CD4-positive, CD25-positive, alpha-beta regulatory T cell (primary cell): Measurements from ENCODE around the gene LIMCH1. TPM values are rescaled to one million over a fixed set of nuclear protein-coding genes. Genes with fewer than 3 reads are reported as not detected.

ENCODE experiments used
- ATAC-seq, 2 donors: fragments of 150-1000 bp; cut with Tn5 transposase; one replicate each; pipeline ENCODE4 v1.10.0; 2021; ENCODE audit warnings: low read depth in 2 of 2, moderate number of reproducible peaks in 2 of 2, moderate library complexity in 1 of 2
- DNase-seq, 3 donors: peaks; one replicate each; pipeline versions ENCODE4 v3.0.0 to v3.0.0-alpha.2; 2012 to 2022; ENCODE audit warnings: mixed read lengths in 1 of 3
- H3K27ac ChIP-seq: one replicate; pipeline ENCODE4 v1.7.0; 2013; ENCODE audit warnings: mild to moderate bottlenecking, low read length; ENCODE audit not compliant: insufficient read depth, poor library complexity, severe bottlenecking
- H3K27me3 ChIP-seq: one replicate; pipeline ENCODE4 v1.7.0; 2013; ENCODE audit warnings: low read length; ENCODE audit not compliant: control insufficient read depth, insufficient read depth
- H3K36me3 ChIP-seq: one replicate; pipeline ENCODE4 v1.7.0; 2013; ENCODE audit warnings: mild to moderate bottlenecking, low read length, moderate library complexity; ENCODE audit not compliant: control insufficient read depth, insufficient read depth
- H3K4me1 ChIP-seq: 2 replicates; pipeline ENCODE4 v1.7.0; 2013; ENCODE audit warnings: mild to moderate bottlenecking, low read length; ENCODE audit not compliant: insufficient read depth, control insufficient read depth, poor library complexity, severe bottlenecking
- H3K4me3 ChIP-seq: one replicate; pipeline ENCODE4 v1.7.0; 2013; ENCODE audit warnings: low read depth, mild to moderate bottlenecking, low read length, moderate library complexity
- H3K9me3 ChIP-seq, 2 experiments: 1 replicate in 1 of 2; 2 replicates in 1 of 2; pipeline ENCODE4 v1.7.0; 2013; ENCODE audit warnings: low read length in 2 of 2, mild to moderate bottlenecking in 1 of 2, moderate library complexity in 1 of 2; ENCODE audit not compliant: control insufficient read depth in 2 of 2
- H3K27ac Mint-ChIP-seq, 3 donors: one replicate each; pipeline ENCODE4 v1.8.0; 2020 to 2022; ENCODE audit warnings: mild to moderate bottlenecking in 3 of 3, mixed read lengths in 3 of 3, moderate library complexity in 2 of 3
- H3K27me3 Mint-ChIP-seq: one replicate; pipeline ENCODE4 v1.8.0; 2022; ENCODE audit warnings: mild to moderate bottlenecking, mixed read lengths
- H3K36me3 Mint-ChIP-seq: one replicate; pipeline ENCODE4 v1.8.0; 2020; ENCODE audit warnings: mixed read lengths
- H3K4me1 Mint-ChIP-seq, 4 donors: one replicate each; pipeline ENCODE4 v1.8.0; 2020 to 2022; ENCODE audit warnings: mixed read lengths in 4 of 4, mild to moderate bottlenecking in 1 of 4
- H3K4me3 Mint-ChIP-seq, 4 donors: one replicate each; pipeline ENCODE4 v1.8.0; 2020 to 2022; ENCODE audit warnings: mild to moderate bottlenecking in 4 of 4, mixed read lengths in 4 of 4, moderate library complexity in 3 of 4
- H3K9me3 Mint-ChIP-seq, 7 donors: one replicate each; pipeline ENCODE4 v1.8.0; 2020 to 2022; ENCODE audit warnings: mixed read lengths in 7 of 7, mild to moderate bottlenecking in 3 of 7, moderate library complexity in 2 of 7
- polyA plus RNA-seq, 4 donors: library from polyadenylated mRNA; unstranded; fragments of 300-500 nt; fragmentation: Illumina TruSeq; gene quantifications; one replicate each; pipeline ENCODE4 v1.2.3, GENCODE V29; 2021
- total RNA-seq: library from RNA; stranded (reverse); gene quantifications from one replicate; pipeline ENCODE4 v1.2.3, GENCODE V29; 2022

Gene LIMCH1
- total and polyA plus RNA-seq, 5 donors from 2014 or later: 0.07 TPM; not detected in 4

DNA sequence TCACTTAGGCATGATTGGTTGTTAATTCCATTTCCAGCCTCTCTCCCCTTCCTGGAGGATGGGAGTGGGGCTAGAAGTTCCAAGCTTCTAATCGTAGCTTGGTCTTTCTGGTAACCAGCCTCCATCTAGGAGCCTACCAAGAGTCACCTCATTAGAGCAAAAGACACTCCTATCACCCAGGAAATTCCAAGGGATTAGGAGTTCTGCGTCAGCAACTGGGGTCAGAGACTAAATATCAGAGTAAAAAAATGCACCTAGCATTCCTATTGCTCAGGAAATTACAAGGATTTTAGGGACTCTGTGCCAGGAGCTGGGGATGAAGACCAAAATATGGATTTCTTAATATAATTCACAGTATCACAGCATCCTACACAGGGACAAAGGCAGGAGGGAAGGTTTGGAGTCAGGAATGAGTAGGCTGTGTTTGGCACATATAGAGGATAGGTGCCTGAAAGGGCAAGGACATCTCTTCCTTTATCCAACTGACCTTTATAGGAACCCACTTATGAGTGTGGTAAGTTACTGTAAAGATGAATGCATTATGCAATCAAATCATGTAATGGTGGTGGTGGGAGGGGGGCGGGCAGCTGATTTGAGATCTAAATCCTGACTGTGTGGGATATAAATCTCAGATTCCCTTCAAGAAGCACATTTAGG, 30.5 kb upstream of the LIMCH1 start:
- Mint-ChIP-seq H3K27ac (no peak overlapping the region), H3K4me3 (no peak overlapping the region), H3K27me3 (no peaks in the 10 kb centered on the region), H3K9me3 (peaks cover 0 to 15% (median 5%) of the 10 kb centered on the region in 7 donors), H3K4me1 (peaks cover 0 to 4% (median 0%) of the 10 kb centered on the region in 4 donors), H3K36me3 (no peaks in the 10 kb centered on the region)
- H3K4me3 ChIP-seq: no peak overlapping the region
- no peak overlapping the region for H3K27ac ChIP-seq
- DNase-seq (no peak), ATAC-seq (no peak)
- H3K9me3 ChIP-seq: peaks cover 0 to 5% of the 10 kb centered on the region in 2 experiments
- H3K36me3 ChIP-seq: no peaks in the 10 kb centered on the region
- H3K4me1 ChIP-seq: no peaks in the 10 kb centered on the region
- no peaks in the 10 kb centered on the region for H3K27me3 ChIP-seq

DNA sequence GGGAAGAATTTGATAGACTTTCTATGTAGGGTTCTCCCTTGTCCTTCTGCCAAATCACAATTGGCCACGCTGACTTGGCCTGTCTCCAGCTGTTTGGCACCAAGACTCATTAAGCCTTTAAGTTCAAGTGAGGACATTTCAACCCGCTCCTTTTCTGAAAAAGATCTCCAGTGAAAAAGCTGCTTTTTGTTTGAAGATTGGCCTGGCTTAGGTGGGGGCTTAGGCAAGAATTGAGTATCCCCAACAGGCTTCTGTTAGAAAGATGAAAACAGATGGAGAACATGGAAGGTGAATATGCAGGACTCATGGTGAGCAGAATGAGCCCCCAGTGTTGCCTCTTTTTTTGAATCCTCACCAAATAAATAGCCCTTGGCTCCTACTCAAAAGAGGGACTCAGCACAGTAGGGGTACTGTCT, 28.5 kb upstream of the LIMCH1 start:
- Mint-ChIP-seq H3K4me1 (peaks cover 0 to 4% (median 0%) of the 10 kb centered on the region in 4 donors), H3K9me3 (peaks cover 1 to 10% (median 4%) of the 10 kb centered on the region in 7 donors), H3K4me3 (no peak overlapping the region), H3K27me3 (no peaks in the 10 kb centered on the region), H3K36me3 (no peaks in the 10 kb centered on the region), H3K27ac (no peak overlapping the region)
- H3K4me3 ChIP-seq: no peak overlapping the region
- H3K36me3 ChIP-seq: no peaks in the 10 kb centered on the region
- DNase-seq: no peak
- H3K9me3 ChIP-seq: no peaks in the 10 kb centered on the region
- no peaks in the 10 kb centered on the region for H3K27me3 ChIP-seq
- no peak overlapping the region for H3K27ac ChIP-seq
- no peak for ATAC-seq
- H3K4me1 ChIP-seq: no peaks in the 10 kb centered on the region

DNA sequence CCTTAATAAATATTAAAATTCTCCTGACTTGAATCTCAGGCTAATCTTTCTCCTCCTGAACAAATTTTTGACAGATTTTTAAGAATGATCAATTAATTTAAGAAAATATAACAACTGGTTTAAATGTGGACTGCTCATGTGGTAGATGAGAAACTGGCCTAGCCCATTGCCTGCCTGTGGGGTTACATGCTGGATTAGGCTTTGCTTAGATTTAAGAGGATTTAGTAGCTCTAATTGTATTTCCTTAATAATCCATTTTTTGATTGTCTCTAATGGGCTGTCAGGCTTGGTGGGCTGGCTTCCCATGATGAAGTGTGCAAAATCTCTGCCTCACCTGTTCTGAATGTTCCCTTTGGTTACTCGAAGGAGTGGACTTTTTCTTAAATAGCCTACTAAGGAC, 27.8 kb upstream of the LIMCH1 start:
- no peak overlapping the region for H3K4me3 ChIP-seq
- H3K27ac ChIP-seq: no peak overlapping the region
- H3K4me1 ChIP-seq: no peaks in the 10 kb centered on the region
- Mint-ChIP-seq H3K4me3 (no peak overlapping the region), H3K36me3 (no peaks in the 10 kb centered on the region), H3K27me3 (no peaks in the 10 kb centered on the region), H3K4me1 (peaks cover 0 to 4% (median 0%) of the 10 kb centered on the region in 4 donors), H3K27ac (no peak overlapping the region), H3K9me3 (peaks cover 0 to 9% (median 2%) of the 10 kb centered on the region in 7 donors)
- no peak for ATAC-seq
- DNase-seq: no peak
- H3K9me3 ChIP-seq: no peaks in the 10 kb centered on the region
- no peaks in the 10 kb centered on the region for H3K27me3 ChIP-seq
- H3K36me3 ChIP-seq: no peaks in the 10 kb centered on the region

DNA sequence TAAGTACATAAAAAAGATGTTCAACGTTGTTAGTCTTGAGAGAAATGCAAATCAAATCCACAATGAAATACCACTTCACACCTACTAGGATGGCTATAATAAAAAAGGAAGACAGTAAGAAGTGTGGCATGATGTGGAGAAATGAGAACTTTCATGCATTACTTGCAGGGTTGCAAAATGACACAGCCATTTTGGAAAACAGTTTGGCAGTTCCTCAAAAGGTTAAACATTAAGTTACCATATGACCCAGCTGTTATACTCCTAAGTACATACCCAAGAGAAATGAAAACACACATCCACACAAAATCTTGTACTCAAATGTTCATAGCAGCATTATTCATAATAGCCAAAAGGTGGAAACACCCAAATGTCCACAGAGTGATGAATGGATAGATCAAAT, 25.8 kb upstream of the LIMCH1 start:
- no peaks in the 10 kb centered on the region for H3K36me3 ChIP-seq
- H3K4me1 Mint-ChIP-seq: peaks cover 0 to 4% (median 0%) of the 10 kb centered on the region in 4 donors
- peaks cover 0 to 7% (median 2%) of the 10 kb centered on the region in 7 donors for H3K9me3 Mint-ChIP-seq
- H3K4me3 Mint-ChIP-seq: no peak overlapping the region
- H3K27me3 ChIP-seq: no peaks in the 10 kb centered on the region
- ATAC-seq (no peak), DNase-seq (no peak)
- no peak overlapping the region for H3K27ac Mint-ChIP-seq
- no peaks in the 10 kb centered on the region for H3K27me3 Mint-ChIP-seq
- H3K4me3 ChIP-seq: no peak overlapping the region
- no peaks in the 10 kb centered on the region for H3K9me3 ChIP-seq
- H3K36me3 Mint-ChIP-seq: no peaks in the 10 kb centered on the region
- no peaks in the 10 kb centered on the region for H3K4me1 ChIP-seq
- no peak overlapping the region for H3K27ac ChIP-seq

DNA sequence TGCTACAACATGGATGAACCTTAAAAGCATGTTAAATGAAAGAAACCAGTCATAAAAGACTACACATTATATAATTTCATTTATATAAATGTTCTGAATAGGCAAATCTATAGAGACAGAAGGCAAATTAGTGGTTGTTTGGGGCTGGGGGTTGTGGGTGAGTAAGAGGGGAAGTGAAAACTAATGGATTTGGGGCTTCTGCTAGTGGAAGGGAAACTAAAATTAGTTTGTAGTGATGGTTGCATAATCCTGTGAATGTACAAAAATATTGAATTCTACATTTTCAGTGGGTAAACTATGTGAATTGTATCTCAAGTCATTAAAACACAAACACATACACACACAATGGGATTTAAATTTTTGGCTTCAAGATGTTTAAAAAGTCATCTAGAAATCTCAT, 25.4 kb upstream of the LIMCH1 start:
- Mint-ChIP-seq H3K9me3 (peaks cover 0 to 7% (median 2%) of the 10 kb centered on the region in 7 donors), H3K27me3 (no peaks in the 10 kb centered on the region), H3K4me1 (peaks cover 0 to 4% (median 0%) of the 10 kb centered on the region in 4 donors), H3K4me3 (no peak overlapping the region), H3K27ac (no peak overlapping the region), H3K36me3 (no peaks in the 10 kb centered on the region)
- Histone ChIP-seq H3K36me3 (no peaks in the 10 kb centered on the region), H3K27me3 (no peaks in the 10 kb centered on the region), H3K27ac (no peak overlapping the region), H3K9me3 (no peaks in the 10 kb centered on the region), H3K4me3 (no peak overlapping the region), H3K4me1 (no peaks in the 10 kb centered on the region)
- DNase-seq (no peak), ATAC-seq (no peak)

- H3K36me3 Mint-ChIP-seq: no peaks in the 10 kb centered on the region
- Histone ChIP-seq H3K4me1 (no peaks in the 10 kb centered on the region), H3K27me3 (no peaks in the 10 kb centered on the region), H3K27ac (no peak overlapping the region), H3K4me3 (no peak overlapping the region), H3K9me3 (no peaks in the 10 kb centered on the region), H3K36me3 (no peaks in the 10 kb centered on the region)
- no peaks in the 10 kb centered on the region for H3K27me3 Mint-ChIP-seq
- no peaks in the 10 kb centered on the region for H3K4me1 Mint-ChIP-seq
- H3K9me3 Mint-ChIP-seq: peaks cover 0 to 5% (median 0%) of the 10 kb centered on the region in 7 donors
- DNase-seq (no peak), ATAC-seq (no peak)
- no peak overlapping the region for H3K4me3 Mint-ChIP-seq
- H3K27ac Mint-ChIP-seq: no peak overlapping the region
Observed at GRCh38 chr4:41514169-41514568, 23.8 kb upstream of the LIMCH1 start.

GRCh38 chr4:41514766-41515481, 23.0 kb upstream of the LIMCH1 start:
- H3K4me3 Mint-ChIP-seq: peak overlapping the region in 1 of 4 donors; percentile 12
- no peak overlapping the region for H3K27ac Mint-ChIP-seq
- no peaks in the 10 kb centered on the region for H3K4me1 ChIP-seq
- H3K4me3 ChIP-seq: no peak overlapping the region
- no peak overlapping the region for H3K27ac ChIP-seq
- H3K36me3 ChIP-seq: no peaks in the 10 kb centered on the region
- no peaks in the 10 kb centered on the region for H3K4me1 Mint-ChIP-seq
- no peaks in the 10 kb centered on the region for H3K36me3 Mint-ChIP-seq
- H3K9me3 ChIP-seq: no peaks in the 10 kb centered on the region
- H3K9me3 Mint-ChIP-seq: peaks cover 0 to 5% (median 0%) of the 10 kb centered on the region in 7 donors
- H3K27me3 ChIP-seq: no peaks in the 10 kb centered on the region
- no peaks in the 10 kb centered on the region for H3K27me3 Mint-ChIP-seq
- DNase-seq (no peak), ATAC-seq (no peak)
